ENCODE results near the gene EFCAB12.

DNA sequence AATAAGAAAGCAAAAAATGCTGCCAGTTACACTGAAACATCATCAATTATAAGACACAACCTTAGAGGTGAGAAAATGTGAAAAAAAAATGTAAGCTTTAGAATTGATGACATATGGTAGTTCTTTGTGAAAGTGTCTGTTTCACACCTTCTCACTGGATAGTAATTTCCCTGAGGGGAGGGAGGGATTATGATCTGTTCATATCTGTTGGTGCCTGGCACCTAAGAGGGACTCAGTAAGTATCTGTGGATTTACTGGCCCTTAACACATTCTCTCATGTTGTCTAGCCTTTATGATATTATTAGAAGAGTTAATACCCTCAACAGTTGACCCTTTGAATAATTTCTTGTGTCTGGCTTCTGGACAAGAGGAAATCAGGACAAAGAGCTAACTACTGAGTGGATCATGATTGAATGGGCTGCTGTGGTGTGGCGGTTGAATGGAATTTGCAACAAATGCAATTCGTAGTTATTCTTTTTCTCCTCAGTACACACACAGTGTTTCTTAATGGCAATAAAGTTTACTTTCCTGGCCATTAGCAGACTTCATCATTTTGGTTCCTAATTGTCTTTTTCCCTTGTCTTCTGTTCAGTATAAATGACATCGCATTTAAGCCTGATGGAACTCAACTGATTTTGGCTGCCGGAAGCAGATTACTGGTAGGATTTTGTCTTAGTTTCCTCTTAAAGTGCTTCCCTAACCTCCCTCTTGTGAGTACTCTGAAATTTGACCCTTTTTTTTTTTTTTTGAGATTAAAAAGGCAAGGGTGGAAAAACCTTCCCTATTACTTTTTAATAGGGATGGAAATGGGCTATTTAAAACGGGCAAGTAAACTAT lies 21.1 kb upstream of the EFCAB12 start:
- no peak for TF ChIP-seq SIN3A (IDR thresholded peaks at IDR 0.05; ENCODE audit: borderline replicate concordance, insufficient read depth, low read depth, low read length)
- TF ChIP-seq REST (IDR thresholded peaks at IDR 0.05; ENCODE audit: insufficient read depth in 1 of 2, low read depth in 2 of 2, low read length in 1 of 2) = no peak
- TF ChIP-seq, protein P1, sequence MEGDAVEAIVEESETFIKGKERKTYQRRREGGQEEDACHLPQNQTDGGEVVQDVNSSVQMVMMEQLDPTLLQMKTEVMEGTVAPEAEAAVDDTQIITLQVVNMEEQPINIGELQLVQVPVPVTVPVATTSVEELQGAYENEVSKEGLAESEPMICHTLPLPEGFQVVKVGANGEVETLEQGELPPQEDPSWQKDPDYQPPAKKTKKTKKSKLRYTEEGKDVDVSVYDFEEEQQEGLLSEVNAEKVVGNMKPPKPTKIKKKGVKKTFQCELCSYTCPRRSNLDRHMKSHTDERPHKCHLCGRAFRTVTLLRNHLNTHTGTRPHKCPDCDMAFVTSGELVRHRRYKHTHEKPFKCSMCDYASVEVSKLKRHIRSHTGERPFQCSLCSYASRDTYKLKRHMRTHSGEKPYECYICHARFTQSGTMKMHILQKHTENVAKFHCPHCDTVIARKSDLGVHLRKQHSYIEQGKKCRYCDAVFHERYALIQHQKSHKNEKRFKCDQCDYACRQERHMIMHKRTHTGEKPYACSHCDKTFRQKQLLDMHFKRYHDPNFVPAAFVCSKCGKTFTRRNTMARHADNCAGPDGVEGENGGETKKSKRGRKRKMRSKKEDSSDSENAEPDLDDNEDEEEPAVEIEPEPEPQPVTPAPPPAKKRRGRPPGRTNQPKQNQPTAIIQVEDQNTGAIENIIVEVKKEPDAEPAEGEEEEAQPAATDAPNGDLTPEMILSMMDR (IDR thresholded peaks at IDR 0.05) = no peak

Data from Panc1 (cell line).